HS-27A (cell line): Measurements from ENCODE around the gene ADAMTS2.

Source experiments
- DNase-seq: peaks from one replicate; pipeline ENCODE4 v3.0.0-alpha.2; 2012; ENCODE audit warnings: low read depth, missing footprints

Gene ADAMTS2

DNA sequence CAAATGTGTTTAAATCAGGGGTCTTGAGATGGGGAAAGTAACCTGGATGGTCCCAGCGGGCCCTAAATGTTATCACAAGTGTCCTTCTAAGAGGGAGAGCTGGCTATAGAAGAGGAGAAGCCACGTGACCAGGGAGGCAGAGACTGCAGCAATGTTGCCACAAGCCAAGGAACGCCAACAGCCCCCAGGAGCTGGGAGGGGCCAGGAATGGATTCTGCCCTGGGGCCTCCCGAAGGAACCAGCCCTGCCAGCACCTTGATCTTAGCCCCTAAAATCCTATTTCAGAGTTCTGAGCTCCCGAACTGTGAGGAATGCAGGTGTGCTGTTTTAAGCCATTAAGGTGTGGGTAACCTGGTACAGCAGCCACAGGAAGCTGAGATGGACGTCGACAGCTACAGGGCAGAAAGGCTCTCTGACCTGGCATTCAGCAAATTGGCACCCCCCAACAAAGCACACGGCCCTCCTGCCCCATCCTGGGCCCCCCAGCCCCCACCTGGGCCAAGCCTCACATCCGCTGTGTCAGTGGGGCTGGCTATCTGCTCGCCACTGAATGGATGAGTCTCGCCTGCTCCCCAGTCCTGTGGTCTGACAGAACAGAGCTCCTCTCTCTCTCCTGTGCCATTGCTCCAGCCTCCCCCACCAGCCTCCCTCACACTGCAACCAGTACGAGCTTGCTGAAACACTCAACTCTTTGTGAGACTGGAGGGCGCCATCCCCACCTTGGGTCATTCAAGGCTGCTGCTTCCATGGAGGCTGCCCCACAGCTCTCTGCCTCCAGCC lies 78.8 kb downstream of the ADAMTS2 start:
- DNase-seq: no peak

DNA sequence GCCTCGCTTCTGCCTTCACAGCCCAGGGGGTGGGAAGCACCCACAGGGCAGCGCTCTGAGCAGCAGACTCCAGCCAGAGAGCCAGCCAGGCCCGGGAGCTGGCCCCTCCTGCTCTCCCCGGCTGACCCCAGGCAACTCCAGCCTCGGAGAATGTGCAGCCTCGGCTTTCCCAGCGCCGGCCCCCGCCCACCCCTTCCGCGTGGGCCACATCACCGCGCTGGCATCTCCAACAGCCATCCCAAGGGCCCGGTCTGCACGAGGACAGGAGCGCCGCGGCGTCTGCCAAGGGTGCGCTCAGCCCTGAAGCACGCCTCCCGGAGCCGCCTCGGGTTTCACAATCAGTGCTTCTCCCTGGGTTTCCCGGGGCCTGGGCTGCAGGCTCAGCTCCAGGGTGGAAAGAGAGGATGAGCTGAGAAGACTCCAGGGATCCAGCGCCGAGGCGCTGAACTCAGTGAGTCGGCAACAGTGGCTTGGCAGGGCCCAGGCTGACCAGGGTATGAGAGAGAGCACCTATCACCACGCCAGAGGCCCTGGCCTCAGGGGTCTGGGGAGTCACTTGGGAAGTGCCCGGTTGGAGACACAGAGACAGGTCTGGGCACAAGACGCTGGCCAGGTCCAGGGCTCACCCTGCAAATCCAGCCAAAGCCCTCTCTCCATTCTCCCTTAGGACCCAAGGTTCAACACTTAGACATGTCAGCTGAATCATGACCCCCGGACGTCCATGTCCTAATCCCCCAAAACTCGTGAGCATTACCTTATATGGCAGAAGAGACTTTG lies 79.6 kb downstream of the ADAMTS2 start:
- DNase-seq: peak; percentile 64

- peak; percentile 5 for DNase-seq
These were observed 80.3 kb downstream of the ADAMTS2 start for GRCh38 chr5:179264783-179265513.

GRCh38 chr5:179264053-179264782 lies 81.0 kb downstream of the ADAMTS2 start:
- no peak for DNase-seq

- DNase-seq: no peak
These were observed 81.7 kb downstream of the ADAMTS2 start for GRCh38 chr5:179263391-179264052.

DNA sequence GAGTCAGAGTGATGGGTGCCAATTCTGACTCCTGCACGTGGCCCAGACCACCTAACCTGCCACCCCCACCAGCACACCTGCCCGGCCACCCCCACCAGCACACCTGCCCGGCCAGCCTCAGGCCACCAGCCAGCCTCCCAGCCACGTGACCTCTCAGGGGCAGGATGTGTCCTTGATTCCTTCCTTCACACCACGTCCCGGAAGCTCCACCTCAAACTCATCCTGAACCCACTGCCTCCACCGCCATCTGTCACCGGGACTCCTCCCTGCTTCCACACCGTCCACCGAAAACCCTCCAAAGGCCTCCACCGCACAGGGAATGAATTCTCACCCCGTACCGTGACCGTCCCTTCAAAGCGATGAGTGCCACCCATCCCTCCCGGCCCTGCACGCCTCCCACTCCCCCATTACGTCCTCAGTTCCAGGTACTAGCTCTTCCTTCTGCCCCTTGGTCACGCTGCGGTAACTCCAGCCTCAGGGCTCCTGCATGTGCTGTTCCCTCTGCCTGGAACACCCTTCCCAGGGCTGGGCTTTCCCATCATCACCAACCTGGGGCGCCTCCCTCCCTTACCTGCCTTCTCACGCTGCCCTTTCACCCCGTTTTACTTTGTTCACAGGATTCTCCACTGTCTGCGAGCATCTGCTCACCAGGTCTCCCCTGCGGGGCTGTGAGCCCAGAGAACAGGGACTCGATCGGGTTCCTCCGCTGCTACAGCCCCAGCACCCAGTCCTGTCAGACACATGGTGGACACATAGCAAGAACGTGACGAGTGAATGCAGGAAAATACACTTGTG lies 82.9 kb downstream of the ADAMTS2 start:
- DNase-seq: no peak

- DNase-seq: no peak
These were observed 83.7 kb downstream of the ADAMTS2 start for GRCh38 chr5:179261301-179262125.

DNA sequence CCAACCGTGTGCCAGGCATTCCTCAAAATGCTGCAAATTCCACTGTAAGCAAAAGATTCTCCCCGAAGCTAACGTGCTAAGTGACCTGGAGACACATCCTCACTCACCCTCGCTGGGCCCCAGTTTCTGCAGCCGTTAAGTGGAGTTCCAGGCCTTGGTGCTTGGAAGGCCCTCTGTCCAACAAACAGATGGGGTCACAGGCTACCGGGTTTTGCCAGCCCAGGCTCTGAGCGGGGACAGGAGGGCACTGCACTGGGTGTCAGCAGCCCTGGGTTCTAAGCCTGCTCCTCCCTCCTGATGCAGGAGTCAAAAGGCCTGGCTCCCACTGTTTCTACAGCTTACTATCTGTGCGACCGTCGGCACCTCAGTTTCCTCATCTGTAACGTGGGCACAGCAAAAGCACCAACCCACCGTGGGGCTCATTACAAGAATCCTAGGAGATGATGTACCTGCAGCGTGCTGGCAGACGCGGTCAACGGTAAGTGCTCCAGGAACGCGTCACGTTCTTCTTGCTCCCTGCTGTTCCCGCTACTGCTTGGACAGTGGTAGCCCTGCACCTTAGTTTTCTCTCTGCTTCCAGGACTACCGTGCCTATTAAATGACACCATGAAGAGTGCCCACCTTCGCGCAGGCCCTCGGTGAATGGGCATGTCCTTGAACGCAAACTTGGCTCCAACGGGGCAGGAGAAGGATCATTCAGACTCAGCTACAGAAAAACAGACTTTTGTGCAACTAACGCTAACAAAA lies 84.8 kb downstream of the ADAMTS2 start:
- no peak for DNase-seq

DNA sequence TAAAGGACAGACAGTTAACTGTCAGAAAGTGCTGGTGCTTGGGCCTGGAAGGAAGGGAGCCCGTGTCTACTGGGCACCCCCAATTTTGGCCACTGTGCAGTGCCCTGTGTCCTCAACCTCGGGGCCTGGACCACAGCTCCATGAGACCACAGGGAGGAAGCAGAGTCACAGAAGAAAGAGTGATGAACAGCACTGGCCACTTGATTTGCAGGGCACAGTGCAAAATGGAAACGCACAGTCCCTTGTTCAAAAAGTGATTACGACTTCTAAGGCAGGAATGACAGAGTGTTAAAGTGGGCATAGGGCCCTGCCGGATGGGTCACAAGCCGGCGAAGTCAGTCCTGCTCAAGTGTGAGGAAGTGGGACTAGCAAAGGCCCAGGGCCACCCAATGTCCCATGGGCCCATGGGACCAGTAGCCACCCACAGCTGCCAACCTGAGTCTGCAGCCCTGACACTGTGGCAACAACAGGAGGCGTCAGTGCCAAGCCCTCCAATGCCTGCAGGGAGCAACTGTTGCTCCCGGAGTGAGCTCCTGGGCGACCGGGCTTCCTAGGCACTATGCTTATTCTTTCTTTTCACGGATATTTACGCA lies 85.4 kb downstream of the ADAMTS2 start:
- no peak for DNase-seq

DNA sequence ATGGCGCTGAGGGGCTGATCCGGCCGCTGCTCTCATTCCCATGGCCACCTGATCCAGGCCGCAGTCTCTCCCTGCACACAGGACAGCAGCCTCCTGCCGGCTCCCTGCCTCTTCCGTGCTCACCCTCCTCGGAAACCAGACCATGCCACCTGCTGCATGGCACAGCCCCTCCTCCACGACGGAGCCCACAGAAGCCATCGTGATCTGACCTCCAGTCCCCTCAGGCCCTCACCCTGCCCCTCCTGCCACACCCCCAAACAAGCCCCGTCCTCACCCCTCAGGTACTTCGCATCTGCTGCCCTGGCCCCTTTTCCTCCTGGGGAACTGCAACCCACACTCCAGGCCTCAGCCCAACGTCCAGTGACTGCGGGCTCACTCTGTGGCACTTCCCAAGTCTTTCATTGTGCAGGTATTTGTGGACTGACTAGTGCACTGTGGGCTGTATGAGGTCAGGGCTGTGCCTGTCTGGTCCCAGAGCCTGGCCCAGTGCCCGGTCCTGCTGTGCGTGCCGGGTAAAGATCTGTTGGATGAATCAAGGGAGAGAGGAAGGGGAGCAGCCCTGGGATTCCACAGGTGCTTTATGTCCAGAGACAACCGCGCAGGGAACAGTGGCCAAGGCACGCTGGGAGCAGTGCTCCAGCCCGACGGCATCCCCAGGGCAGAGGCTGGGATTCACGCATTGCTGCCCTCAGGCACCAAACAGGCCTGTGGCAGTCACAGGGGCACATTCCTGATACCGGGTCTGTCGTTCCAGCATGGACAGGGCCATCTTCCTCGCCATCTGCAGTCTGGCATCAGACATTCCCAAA lies 86.1 kb downstream of the ADAMTS2 start:
- no peak for DNase-seq

DNA sequence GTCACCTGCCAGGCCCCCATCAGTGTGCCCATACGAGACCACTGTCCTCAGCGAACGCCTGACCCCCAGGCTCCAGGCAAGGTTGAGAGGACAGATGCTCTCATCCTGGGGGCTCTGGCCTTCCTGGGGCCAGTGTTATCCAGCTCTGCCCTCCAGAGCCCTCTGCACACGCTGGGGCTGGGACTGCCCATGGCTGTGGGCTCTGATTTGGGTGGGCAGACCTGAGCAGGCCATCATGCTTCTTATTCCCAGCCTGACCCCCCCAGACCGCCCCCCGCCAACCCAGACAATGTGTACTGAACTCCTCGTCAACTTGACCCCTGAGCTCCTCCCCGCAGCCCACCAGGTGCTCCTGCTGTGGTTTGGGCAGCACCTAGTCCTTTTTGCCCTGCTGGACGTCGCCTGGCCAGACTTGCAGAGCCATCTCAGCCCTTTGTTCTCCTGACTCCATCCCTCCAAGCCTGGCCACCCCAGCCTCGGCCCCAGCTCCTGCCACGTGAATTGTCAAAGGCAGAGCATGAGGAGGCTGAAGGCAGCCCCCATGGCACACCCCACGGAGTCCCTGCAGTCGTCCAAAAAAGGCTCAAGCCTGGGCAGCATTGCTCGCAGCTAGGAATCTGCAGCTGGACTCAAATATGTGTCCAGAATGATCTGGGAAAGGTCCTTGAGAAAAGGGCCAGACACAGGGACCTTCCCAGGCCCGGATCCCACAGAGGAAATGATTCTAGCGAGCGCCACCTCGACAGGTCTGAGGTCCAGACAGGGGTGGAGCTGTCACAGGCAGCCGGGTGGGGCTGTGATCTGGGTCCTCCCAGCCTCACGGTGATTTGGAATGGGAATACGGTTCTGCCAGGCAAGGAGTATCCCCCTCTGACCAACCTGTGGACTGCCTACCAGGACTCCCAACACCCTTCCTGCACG lies 87.0 kb downstream of the ADAMTS2 start:
- DNase-seq: no peak

GRCh38 chr5:179257176-179257682 lies 88.0 kb downstream of the ADAMTS2 start:
- DNase-seq: no peak

- no peak for DNase-seq
These were observed 88.7 kb downstream of the ADAMTS2 start for GRCh38 chr5:179256328-179257175.

DNA sequence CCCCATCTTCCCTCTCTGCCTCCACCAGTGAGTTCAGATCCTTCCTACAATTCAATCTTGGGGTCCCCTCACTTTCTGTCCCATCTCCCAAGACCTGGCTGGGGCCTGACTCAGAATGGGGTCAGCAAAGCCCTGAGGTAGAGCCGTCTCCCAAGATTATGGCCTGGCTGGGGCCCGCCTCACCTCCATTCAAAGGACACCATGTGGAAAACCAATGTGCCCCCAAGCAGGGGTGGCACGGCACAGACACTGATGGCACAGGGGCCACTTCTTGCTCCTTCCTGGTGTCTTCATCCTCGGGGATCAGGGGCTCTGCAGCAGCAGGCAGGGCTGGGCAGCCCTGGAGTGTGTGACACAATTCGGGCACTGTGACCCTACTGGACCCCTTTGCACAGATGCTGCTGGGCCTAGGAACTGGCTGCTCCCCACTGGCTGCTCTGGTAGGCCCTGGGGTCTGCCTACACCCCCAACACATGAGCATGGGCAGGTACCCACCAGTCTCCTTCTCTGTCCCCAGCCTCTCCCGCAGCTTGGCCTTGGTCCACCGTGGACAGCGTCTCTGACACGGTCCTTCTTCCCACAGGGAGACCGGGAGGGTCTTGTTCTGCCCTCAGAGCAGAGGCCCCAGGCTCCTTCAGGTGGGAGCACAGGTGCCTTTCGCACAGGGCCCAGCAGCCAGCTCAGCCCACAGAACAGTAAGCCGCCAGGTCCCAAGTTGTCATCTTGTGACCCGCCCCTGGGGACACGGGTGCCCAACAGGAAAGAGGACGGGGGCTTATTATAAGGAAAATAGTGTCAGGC lies 89.5 kb downstream of the ADAMTS2 start:
- DNase-seq: no peak
